Peyer's patch (tissue), 4 donors: ENCODE results near the gene CLSTN1.

ENCODE experiments used
- POLR2A ChIP-seq, 2 donors: fragments of 450-650 bp; IDR thresholded peaks; one replicate each; pipeline ENCODE4 v1.5.1; 2017; ENCODE audit warnings: antibody characterized with exemption in 2 of 2, mild to moderate bottlenecking in 2 of 2, moderate library complexity in 2 of 2
- TF ChIP-seq, protein P1 (sequence below), 6 experiments: fragments of 450-650 bp in 4 of 6; fragments of 200-600 bp in 2 of 6; sonication (generic) in 1 of 6; IDR thresholded peaks; one replicate each; pipeline ENCODE4 v1.5.1; 2017 to 2019; ENCODE audit warnings: antibody characterized with exemption in 6 of 6, mild to moderate bottlenecking in 3 of 6, moderate library complexity in 1 of 6

DNA sequence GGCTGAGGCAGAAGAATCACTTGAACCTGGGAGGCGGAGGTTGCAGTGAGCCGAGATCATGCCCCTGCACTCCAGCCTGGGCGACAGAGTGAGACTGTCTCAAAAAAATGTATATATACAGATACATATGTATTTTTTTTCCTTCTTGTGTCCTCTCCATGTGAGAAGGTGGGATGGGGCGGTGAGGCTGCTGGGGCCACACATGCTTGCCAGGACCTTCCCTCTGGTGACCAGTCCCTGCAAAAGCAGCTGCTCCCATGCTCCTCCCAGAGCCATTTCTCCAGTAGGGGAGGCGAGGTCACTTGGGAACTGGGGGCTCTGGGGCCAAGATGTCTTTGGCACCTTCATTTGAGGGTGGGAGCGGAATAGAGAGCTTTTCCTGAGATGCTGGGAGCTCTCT is 97.4 kb downstream of the CLSTN1 start:
- TF ChIP-seq, protein P1, sequence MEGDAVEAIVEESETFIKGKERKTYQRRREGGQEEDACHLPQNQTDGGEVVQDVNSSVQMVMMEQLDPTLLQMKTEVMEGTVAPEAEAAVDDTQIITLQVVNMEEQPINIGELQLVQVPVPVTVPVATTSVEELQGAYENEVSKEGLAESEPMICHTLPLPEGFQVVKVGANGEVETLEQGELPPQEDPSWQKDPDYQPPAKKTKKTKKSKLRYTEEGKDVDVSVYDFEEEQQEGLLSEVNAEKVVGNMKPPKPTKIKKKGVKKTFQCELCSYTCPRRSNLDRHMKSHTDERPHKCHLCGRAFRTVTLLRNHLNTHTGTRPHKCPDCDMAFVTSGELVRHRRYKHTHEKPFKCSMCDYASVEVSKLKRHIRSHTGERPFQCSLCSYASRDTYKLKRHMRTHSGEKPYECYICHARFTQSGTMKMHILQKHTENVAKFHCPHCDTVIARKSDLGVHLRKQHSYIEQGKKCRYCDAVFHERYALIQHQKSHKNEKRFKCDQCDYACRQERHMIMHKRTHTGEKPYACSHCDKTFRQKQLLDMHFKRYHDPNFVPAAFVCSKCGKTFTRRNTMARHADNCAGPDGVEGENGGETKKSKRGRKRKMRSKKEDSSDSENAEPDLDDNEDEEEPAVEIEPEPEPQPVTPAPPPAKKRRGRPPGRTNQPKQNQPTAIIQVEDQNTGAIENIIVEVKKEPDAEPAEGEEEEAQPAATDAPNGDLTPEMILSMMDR (IDR thresholded peaks at IDR 0.05) = no peak
- TF ChIP-seq POLR2A (IDR thresholded peaks at IDR 0.05) = no peak
